GM19455 (cell line): ENCODE results near the gene NT5DC3.
"Not testable (repeated sequence)": the region's sequence is repeated elsewhere in the genome, so short reads cannot be mapped to it uniquely, and the experiment has no call there.

Experiments used
- ATAC-seq: cut with Tn5 transposase; IDR thresholded peaks from one replicate; pipeline ENCODE4 v1.9.1; 2021; ENCODE audit not compliant: unreplicated experiment

NT5DC3 gene

GRCh38 chr12:103855896-103856657 lies 15.0 kb upstream of the NT5DC3 start:
- ATAC-seq, result no peak

- ATAC-seq, result no peak
These were observed 14.1 kb upstream of the NT5DC3 start for GRCh38 chr12:103855036-103855712.

- ATAC-seq, result no peak
These were observed 13.4 kb upstream of the NT5DC3 start for GRCh38 chr12:103854372-103854973.

- ATAC-seq, result no peak
These were observed 11.5 kb upstream of the NT5DC3 start for GRCh38 chr12:103852498-103852997.

- ATAC-seq, result no peak
These were observed 10.1 kb upstream of the NT5DC3 start for GRCh38 chr12:103851127-103851526.

GRCh38 chr12:103850429-103850828 lies 9.4 kb upstream of the NT5DC3 start:
- no peak for ATAC-seq

- no peak for ATAC-seq
These were observed 8.0 kb upstream of the NT5DC3 start for GRCh38 chr12:103848917-103849491.

GRCh38 chr12:103848143-103848542 lies 7.1 kb upstream of the NT5DC3 start:
- no peak for ATAC-seq

- ATAC-seq, result no peak
These were observed 5.4 kb upstream of the NT5DC3 start for GRCh38 chr12:103846415-103846814.

GRCh38 chr12:103844305-103844704 lies 3.3 kb upstream of the NT5DC3 start:
- no peak for ATAC-seq

GRCh38 chr12:103841690-103842584 lies 903 bp upstream of the NT5DC3 start:
- no peak for ATAC-seq

GRCh38 chr12:103840462-103840875 lies 565 bp downstream of the NT5DC3 start:
- ATAC-seq, result peak; percentile 32

- no peak for ATAC-seq
These were observed 1.2 kb downstream of the NT5DC3 start for GRCh38 chr12:103839609-103840461.

GRCh38 chr12:103839103-103839502 lies 1.9 kb downstream of the NT5DC3 start:
- ATAC-seq, result no peak

GRCh38 chr12:103838254-103838914 lies 2.6 kb downstream of the NT5DC3 start:
- no peak for ATAC-seq

GRCh38 chr12:103836345-103836744 lies 4.7 kb downstream of the NT5DC3 start:
- ATAC-seq, result no peak

- not testable (repeated sequence) for ATAC-seq
These were observed 5.2 kb downstream of the NT5DC3 start for GRCh38 chr12:103835747-103836335.

GRCh38 chr12:103834942-103835341 lies 6.1 kb downstream of the NT5DC3 start:
- no peak for ATAC-seq

- ATAC-seq, result no peak
These were observed 7.1 kb downstream of the NT5DC3 start for GRCh38 chr12:103833891-103834290.
